GM12878 (cell line): ENCODE data around the gene NTN1. TPM values are rescaled to one million over a fixed set of nuclear protein-coding genes. Genes with fewer than 3 reads are reported as not detected.
"Not testable (repeated sequence)": the region's sequence is repeated elsewhere in the genome, so short reads cannot be mapped to it uniquely, and the experiment has no call there.

Experiments
- ATAC-seq: fragments of 200-7000 bp; cut with Tn5 transposase; 3 replicates; pipeline ENCODE4 v1.9.1; 2020; ENCODE audit warnings: mild to moderate bottlenecking, moderate library complexity
- BruUV-seq: library from RNA; stranded (reverse); fragments of 400-500 nt; replicated peaks from 2 replicates; lab custom pipeline; 2021; lab: Mats Ljungman, UMichigan
- CTCF ChIA-PET: fragments of 300-600 bp; sonication (Branson Sonifier 250); formaldehyde crosslinking; extraction: SDS; loops from one replicate; lab custom pipeline; 2021; ENCODE audit warnings: inconsistent platforms; lab: Yijun Ruan, JAX
- POLR2A ChIA-PET: fragments of 350-600 bp; formaldehyde crosslinking; extraction: SDS; loops from one replicate; lab custom pipeline; 2021; ENCODE audit warnings: inconsistent platforms; lab: Charles Lee
- RAD21 ChIA-PET: fragments of 300-600 bp; sonication (Branson Sonifier 250); formaldehyde crosslinking; loops from one replicate; lab custom pipeline; 2023; ENCODE audit warnings: antibody characterized with exemption; ENCODE audit not compliant: unreplicated experiment; lab: Charles Lee
- SMC1A ChIA-PET: fragments of 300-600 bp; sonication (Branson Sonifier 250); formaldehyde crosslinking; loops from one replicate; lab custom pipeline; 2023; ENCODE audit not compliant: unreplicated experiment, uncharacterized antibody; lab: Charles Lee
- DNase-seq: peaks from one replicate; pipeline ENCODE4 v3.0.0-alpha.2; 2011; ENCODE audit warnings: low read depth, low spot score
- FAIRE-seq: peaks from 3 replicates; lab custom pipeline; 2011; peaks lifted over from hg19 to GRCh38; lab: Jason Lieb, UNC
- H2AFZ ChIP-seq: 2 replicates; pipeline ENCODE4 v1.6.0; 2011; ENCODE audit warnings: low read depth, low read length, control low read depth; ENCODE audit not compliant: control insufficient read depth
- H3K27ac ChIP-seq: 2 replicates; pipeline ENCODE4 v1.5.1; 2011; ENCODE audit warnings: control low read depth; ENCODE audit not compliant: control insufficient read depth, insufficient read depth
- H3K27me3 ChIP-seq, 2 experiments: replicated peaks in 1 of 2; 2 replicates each; pipeline versions ENCODE4 v1.6.0 to v1.6.1; 2011; ENCODE audit warnings: low read length in 1 of 2; ENCODE audit not compliant: control insufficient read depth in 2 of 2, insufficient read depth in 2 of 2
- H3K36me3 ChIP-seq, 2 experiments: 2 replicates each; pipeline ENCODE4 v1.5.1; 2011; ENCODE audit warnings: low read length in 1 of 2; ENCODE audit not compliant: control insufficient read depth in 2 of 2, insufficient read depth in 2 of 2
- H3K4me1 ChIP-seq: 2 replicates; pipeline ENCODE4 v1.6.1; 2011; ENCODE audit warnings: mild to moderate bottlenecking, low read length, moderate library complexity, mixed read lengths; ENCODE audit not compliant: control insufficient read depth, insufficient read depth
- H3K4me2 ChIP-seq: 2 replicates; pipeline ENCODE4 v1.6.0; 2011; ENCODE audit warnings: control low read depth; ENCODE audit not compliant: control insufficient read depth, insufficient read depth
- H3K4me3 ChIP-seq: fragments of 200-600 bp; sonication (generic); 2 replicates; pipeline ENCODE4 v1.5.1; 2016
- H3K79me2 ChIP-seq: 2 replicates; pipeline ENCODE4 v1.6.0; 2011; ENCODE audit warnings: low read length; ENCODE audit not compliant: control insufficient read depth, insufficient read depth
- H3K9ac ChIP-seq: 2 replicates; pipeline ENCODE4 v1.8.0; 2011; ENCODE audit warnings: low read length, control low read depth, mixed read lengths; ENCODE audit not compliant: control insufficient read depth, insufficient read depth
- H3K9me3 ChIP-seq: replicated peaks from 3 replicates; pipeline ENCODE4 v1.5.1; 2011; ENCODE audit warnings: mild to moderate bottlenecking, low read length; ENCODE audit not compliant: control insufficient read depth, insufficient read depth
- H4K20me1 ChIP-seq: 2 replicates; pipeline ENCODE4 v1.6.0; 2011; ENCODE audit not compliant: control insufficient read depth, insufficient read depth
- POU2F2 ChIP-seq: IDR thresholded peaks from 3 replicates; pipeline ENCODE4 v1.6.1; 2011; ENCODE audit warnings: low read depth, mild to moderate bottlenecking, low read length, borderline replicate concordance
- SPI1 ChIP-seq: IDR thresholded peaks from 2 replicates; pipeline ENCODE4 v1.6.1; 2011; ENCODE audit warnings: low read depth, mild to moderate bottlenecking, low read length, moderate library complexity, borderline replicate concordance; ENCODE audit not compliant: insufficient read depth
- ZNF274 ChIP-seq: IDR thresholded peaks from one replicate; pipeline ENCODE4 v1.8.0; 2011; ENCODE audit not compliant: insufficient read length, insufficient read depth
- WGBS: methylation state at CpG from one replicate; pipeline ENCODE4 v1.1.6; 2016; ENCODE audit warnings: low lambda C conversion rate; ENCODE audit not compliant: insufficient replicate concordance, insufficient coverage; ENCODE audit errors: missing lambda C conversion rate; 5-methylcytosine and 5-hydroxymethylcytosine counted together
- in situ Hi-C: fragments of 300-500 bp; cut with MboI; formaldehyde crosslinking; loops from 9 replicates; pipeline ENCODE4 v1.14.3; 2018; ENCODE audit warnings: mixed read lengths
- intact Hi-C: fragments of 100-400 bp; cut with micrococcal nuclease; formaldehyde crosslinking; loops from one replicate; pipeline ENCODE4 v1.14.2; 2022; ENCODE audit not compliant: unreplicated experiment
- polyA plus RNA-seq, 11 experiments: library from polyadenylated mRNA; depleted of rRNA in 4 of 11; unstranded in 6 of 11; stranded (reverse) in 5 of 11; fragments of >200 nt; fragmentation: Nextera tagmentation in 4 of 11; fragmentation: Illumina TruSeq in 1 of 11; extraction: Ambion mirVana in 4 of 11; extraction: Trizol in 1 of 11; gene quantifications; 1 replicate in 1 of 11; 2 replicates in 10 of 11; pipeline versions ENCODE4 v1.2.1 to v1.2.3, GENCODE V29; 2011 to 2016; ENCODE audit warnings: inconsistent platforms in 2 of 11, missing spikeins in 2 of 11, low read depth in 1 of 11
- total RNA-seq, 4 experiments: library from RNA; depleted of rRNA in 3 of 4; stranded (reverse); fragments of >200 nt in 3 of 4; fragmentation: Illumina TruSeq in 1 of 4; extraction: Trizol in 1 of 4; gene quantifications; 2 replicates each; pipeline versions ENCODE4 v1.2.1 to v1.2.3, GENCODE V29; 2013 to 2021
- TF ChIP-seq, protein P1 (sequence below): fragments of 450-650 bp; IDR thresholded peaks from 2 replicates; pipeline ENCODE4 v1.6.1; 2018; ENCODE audit warnings: mild to moderate bottlenecking, low read depth, moderate library complexity; ENCODE audit not compliant: partially characterized antibody

NTN1 gene
- total and polyA plus RNA-seq, 10 of the 15 experiments (the other 5 are each of a cell fraction or from before 2014, with no cell fraction given) = 0.02 to 0.89 (median 0.35) TPM

DNA sequence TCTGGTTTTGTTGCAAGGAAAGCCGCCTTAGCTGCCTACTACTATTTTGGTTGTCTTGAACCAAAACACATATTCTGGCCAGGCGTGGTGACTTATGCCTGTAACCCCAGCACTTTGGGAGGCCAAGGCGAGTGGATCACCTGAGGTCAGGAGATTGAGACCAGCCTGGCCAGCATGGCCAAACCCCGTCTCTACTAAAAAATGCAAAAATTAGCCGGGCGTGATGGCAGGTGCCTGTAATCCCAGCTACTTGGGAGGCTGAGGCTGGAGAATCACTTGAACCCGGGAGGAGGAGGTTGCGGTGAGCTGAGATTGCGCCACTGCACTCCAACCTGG is 236.3 kb downstream of the NTN1 start:
- H2AFZ ChIP-seq, H3K79me2 ChIP-seq, DNase-seq, FAIRE-seq, H3K9me3 ChIP-seq, H3K27ac ChIP-seq, RAD21 ChIA-PET, H3K27me3 ChIP-seq, H3K4me1 ChIP-seq, intact Hi-C loops, H3K4me3 ChIP-seq, POLR2A ChIA-PET, BruUV-seq, H4K20me1 ChIP-seq, H3K36me3 ChIP-seq, ATAC-seq, H3K4me2 ChIP-seq, in situ Hi-C loops, H3K9ac ChIP-seq, CTCF ChIA-PET: not testable (repeated sequence)
- WGBS = 86% methylated on average over 9 of the region's 9 CpGs
- SMC1A ChIA-PET = interaction anchor here (1.0 to 1.7 kb wide), 4 partner anchors 34 to 69 kb away, joined by 3 to 4 read pairs (median 3); no protein-coding TSS in a partner anchor

- H3K9me3 ChIP-seq = no peaks in the 10 kb centered on the region
- H3K4me3 ChIP-seq = no peak overlapping the region
- RAD21 ChIA-PET = no interaction called here
- intact Hi-C loops (no loop called here), in situ Hi-C loops (no loop called here)
- H3K4me1 ChIP-seq = peaks cover 4% of the 10 kb centered on the region; the same call in 1 of the 2 replicates
- TF ChIP-seq ZNF274 (no peak), SPI1 (no peak), POU2F2 (no peak)
- TF ChIP-seq, protein P1, sequence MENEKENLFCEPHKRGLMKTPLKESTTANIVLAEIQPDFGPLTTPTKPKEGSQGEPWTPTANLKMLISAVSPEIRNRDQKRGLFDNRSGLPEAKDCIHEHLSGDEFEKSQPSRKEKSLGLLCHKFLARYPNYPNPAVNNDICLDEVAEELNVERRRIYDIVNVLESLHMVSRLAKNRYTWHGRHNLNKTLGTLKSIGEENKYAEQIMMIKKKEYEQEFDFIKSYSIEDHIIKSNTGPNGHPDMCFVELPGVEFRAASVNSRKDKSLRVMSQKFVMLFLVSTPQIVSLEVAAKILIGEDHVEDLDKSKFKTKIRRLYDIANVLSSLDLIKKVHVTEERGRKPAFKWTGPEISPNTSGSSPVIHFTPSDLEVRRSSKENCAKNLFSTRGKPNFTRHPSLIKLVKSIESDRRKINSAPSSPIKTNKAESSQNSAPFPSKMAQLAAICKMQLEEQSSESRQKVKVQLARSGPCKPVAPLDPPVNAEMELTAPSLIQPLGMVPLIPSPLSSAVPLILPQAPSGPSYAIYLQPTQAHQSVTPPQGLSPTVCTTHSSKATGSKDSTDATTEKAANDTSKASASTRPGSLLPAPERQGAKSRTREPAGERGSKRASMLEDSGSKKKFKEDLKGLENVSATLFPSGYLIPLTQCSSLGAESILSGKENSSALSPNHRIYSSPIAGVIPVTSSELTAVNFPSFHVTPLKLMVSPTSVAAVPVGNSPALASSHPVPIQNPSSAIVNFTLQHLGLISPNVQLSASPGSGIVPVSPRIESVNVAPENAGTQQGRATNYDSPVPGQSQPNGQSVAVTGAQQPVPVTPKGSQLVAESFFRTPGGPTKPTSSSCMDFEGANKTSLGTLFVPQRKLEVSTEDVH = no peak
- no peak overlapping the region for H2AFZ ChIP-seq
- H3K79me2 ChIP-seq = no peaks in the 10 kb centered on the region
- BruUV-seq = no TSS peak
- DNase-seq (no peak), ATAC-seq (no peak), FAIRE-seq (no peak)
- no peak overlapping the region for H3K27ac ChIP-seq
- no peaks in the 10 kb centered on the region for H3K36me3 ChIP-seq
- SMC1A ChIA-PET = interaction anchor here (1.0 to 1.7 kb wide), 2 partner anchors 53 to 68 kb away, joined by 3 read pairs; no protein-coding TSS in a partner anchor
- CTCF ChIA-PET = no interaction called here
- POLR2A ChIA-PET = no interaction called here
- no peak overlapping the region for H3K4me2 ChIP-seq
- WGBS = 86% methylated on average over 15 of the region's 15 CpGs
- no peaks in the 10 kb centered on the region for H4K20me1 ChIP-seq
- no peak overlapping the region for H3K9ac ChIP-seq
- no peaks in the 10 kb centered on the region for H3K27me3 ChIP-seq
Measured at GRCh38 chr17:9258115-9259015, 237.1 kb downstream of the NTN1 start.
